DND-41 (cell line): Measurements from ENCODE around the gene KDM6A.

ENCODE experiments used
- ATAC-seq: fragments of 200-7000 bp; cut with Tn5 transposase; 3 replicates; pipeline ENCODE4 v1.9.1; 2021; ENCODE audit warnings: low read depth; ENCODE audit not compliant: insufficient read depth
- DNase-seq: peaks from one replicate; pipeline ENCODE4 v3.0.0-alpha.2; 2020
- H2AFZ ChIP-seq: 2 replicates; pipeline ENCODE4 v1.6.0; 2012; ENCODE audit warnings: low read depth, low read length
- H3K27ac ChIP-seq: 2 replicates; pipeline ENCODE4 v1.5.1; 2012; ENCODE audit warnings: low read length, inconsistent platforms
- H3K27me3 ChIP-seq: fragments of 200-600 bp; sonication (generic); 2 replicates; pipeline ENCODE4 v1.6.0; 2012; ENCODE audit warnings: low read length, mild to moderate bottlenecking, inconsistent platforms; ENCODE audit not compliant: insufficient read depth, poor library complexity
- H3K36me3 ChIP-seq: 2 replicates; pipeline ENCODE4 v1.5.1; 2012; ENCODE audit warnings: low read length, inconsistent platforms; ENCODE audit not compliant: insufficient read depth
- H3K4me1 ChIP-seq: 2 replicates; pipeline ENCODE4 v1.5.1; 2012; ENCODE audit warnings: mild to moderate bottlenecking, low read length; ENCODE audit not compliant: insufficient read depth
- H3K4me2 ChIP-seq: 2 replicates; pipeline ENCODE4 v1.6.0; 2012; ENCODE audit warnings: mild to moderate bottlenecking, moderate library complexity, low read length, inconsistent platforms; ENCODE audit not compliant: insufficient read depth
- H3K4me3 ChIP-seq, 2 experiments: fragments of 200-600 bp in 1 of 2; shearing (Covaris generic) in 1 of 2; 2 replicates each; pipeline ENCODE4 v1.5.1; 2012 to 2016; ENCODE audit warnings: inconsistent platforms in 2 of 2, low read length in 2 of 2, mild to moderate bottlenecking in 2 of 2, low read depth in 1 of 2, moderate library complexity in 1 of 2
- H3K79me2 ChIP-seq: 2 replicates; pipeline ENCODE4 v1.6.0; 2012; ENCODE audit warnings: low read length, inconsistent platforms; ENCODE audit not compliant: insufficient read depth
- H3K9ac ChIP-seq: 2 replicates; pipeline ENCODE4 v1.6.0; 2012; ENCODE audit warnings: low read depth, mild to moderate bottlenecking, inconsistent platforms, low read length, moderate library complexity
- H3K9me3 ChIP-seq: 2 replicates; pipeline ENCODE4 v1.5.1; 2012; ENCODE audit warnings: low read length, moderate library complexity, mild to moderate bottlenecking, inconsistent platforms; ENCODE audit not compliant: insufficient read depth, severe bottlenecking
- H4K20me1 ChIP-seq: 2 replicates; pipeline ENCODE4 v1.6.0; 2012; ENCODE audit warnings: low read length; ENCODE audit not compliant: insufficient read depth
- CTCF ChIP-seq: IDR thresholded peaks from 2 replicates; pipeline ENCODE4 v1.5.1; 2012; ENCODE audit warnings: borderline replicate concordance, low read length, moderate library complexity, mild to moderate bottlenecking; ENCODE audit not compliant: poor library complexity, severe bottlenecking; ENCODE audit errors: extremely low read depth
- EZH2 ChIP-seq: IDR thresholded peaks from 3 replicates; pipeline ENCODE4 v1.6.1; 2012; ENCODE audit warnings: borderline replicate concordance, low read depth, mild to moderate bottlenecking, moderate library complexity, low read length, inconsistent platforms; ENCODE audit not compliant: severe bottlenecking

Gene KDM6A

GRCh38 chrX:44842550-44843317 is 30.3 kb upstream of the KDM6A start:
- no peaks in the 10 kb centered on the region for H3K36me3 ChIP-seq
- no peak overlapping the region for H3K9ac ChIP-seq
- H3K27me3 ChIP-seq: no peaks in the 10 kb centered on the region
- H3K4me2 ChIP-seq: no peak overlapping the region
- TF ChIP-seq EZH2 (no peak), CTCF (no peak)
- DNase-seq: no peak
- H2AFZ ChIP-seq: no peak overlapping the region
- H3K4me3 ChIP-seq: no peak overlapping the region
- H4K20me1 ChIP-seq: no peaks in the 10 kb centered on the region
- ATAC-seq: no peak
- no peaks in the 10 kb centered on the region for H3K9me3 ChIP-seq
- no peaks in the 10 kb centered on the region for H3K79me2 ChIP-seq
- H3K4me1 ChIP-seq: no peaks in the 10 kb centered on the region
- H3K27ac ChIP-seq: no peak overlapping the region

- no peak overlapping the region for H3K4me3 ChIP-seq
- no peak overlapping the region for H3K9ac ChIP-seq
- DNase-seq (no peak), ATAC-seq (no peak)
- no peaks in the 10 kb centered on the region for H3K9me3 ChIP-seq
- no peaks in the 10 kb centered on the region for H3K27me3 ChIP-seq
- H3K4me2 ChIP-seq: no peak overlapping the region
- H3K36me3 ChIP-seq: no peaks in the 10 kb centered on the region
- no peak overlapping the region for H3K27ac ChIP-seq
- H3K79me2 ChIP-seq: no peaks in the 10 kb centered on the region
- H4K20me1 ChIP-seq: no peaks in the 10 kb centered on the region
- H2AFZ ChIP-seq: no peak overlapping the region
- no peaks in the 10 kb centered on the region for H3K4me1 ChIP-seq
- TF ChIP-seq EZH2: no peak
- no peak for TF ChIP-seq CTCF
Observed at GRCh38 chrX:44843318-44843702, 29.7 kb upstream of the KDM6A start.

GRCh38 chrX:44843753-44844152 is 29.2 kb upstream of the KDM6A start, which contains the start of gene DUSP21:
TSS of gene DUSP21 (plus strand) at chrX:44844021. CDS start at chrX:44844133, 112 bp downstream.
- no peak within 1 kb of the TSS for H3K4me2 ChIP-seq
- TF ChIP-seq CTCF (no peak), EZH2 (no peak)
- H3K4me1 ChIP-seq: no peaks in the 10 kb centered on the region
- ATAC-seq: no peak
- H4K20me1 ChIP-seq: no peaks in the 10 kb centered on the region
- DNase-seq: no peak
- H3K27me3 ChIP-seq: no peaks in the 10 kb centered on the region
- no peaks in the 10 kb centered on the region for H3K9me3 ChIP-seq
- no peak within 1 kb of the TSS for H3K9ac ChIP-seq
- H2AFZ ChIP-seq: no peak within 1 kb of the TSS
- H3K27ac ChIP-seq: no peak within 1 kb of the TSS
- H3K36me3 ChIP-seq: no peaks in the 10 kb centered on the region
- no peaks in the 10 kb centered on the region for H3K79me2 ChIP-seq
- no peak within 1 kb of the TSS for H3K4me3 ChIP-seq
